ENCODE results near the gene STARD3.
"Not testable (repeated sequence)": the region's sequence is repeated elsewhere in the genome, so short reads cannot be mapped to it uniquely, and the experiment has no call there.

The STARD3 gene

DNA sequence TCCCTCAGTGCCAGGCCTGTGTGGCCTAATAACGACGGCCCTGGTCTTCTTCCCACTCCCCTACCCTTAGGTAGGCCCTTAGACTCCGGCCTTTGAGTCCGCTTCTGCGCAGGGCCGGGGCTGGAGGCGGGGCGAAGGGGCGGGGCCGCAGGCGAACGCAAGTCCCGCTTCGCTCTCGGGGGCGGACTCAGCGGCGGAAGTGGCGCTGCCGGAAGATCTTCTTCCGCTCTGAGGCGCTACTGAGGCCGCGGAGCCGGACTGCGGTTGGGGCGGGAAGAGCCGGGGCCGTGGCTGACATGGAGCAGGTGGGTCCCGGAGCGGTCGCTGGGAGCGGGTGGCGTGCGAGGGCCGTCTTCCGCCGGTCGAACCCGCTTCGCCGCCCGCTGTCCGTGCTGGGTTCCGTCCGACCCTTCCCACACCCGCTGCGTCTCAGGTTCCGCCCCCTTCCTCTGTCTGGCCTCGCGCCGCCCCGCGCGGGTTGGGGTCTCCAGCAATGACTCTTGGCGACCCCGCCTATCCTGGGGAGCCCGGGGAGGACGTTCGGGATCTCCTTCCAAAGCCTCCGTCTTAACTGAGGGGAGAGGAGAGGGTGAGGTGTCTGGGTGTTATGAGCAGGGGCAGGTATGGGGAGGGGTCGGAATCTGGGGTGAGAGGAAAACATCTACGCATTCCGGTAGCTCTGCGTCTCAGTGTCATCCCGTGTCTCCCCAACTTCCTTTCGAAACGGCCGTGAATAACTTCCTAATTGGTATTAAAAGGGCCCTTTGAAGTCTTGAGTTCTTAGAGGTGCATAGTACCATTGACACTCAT lies at the start of gene STARD3:
TSS of gene STARD3 (plus strand) at position 218 of the 810 bp plus-strand sequence. CDS start 16,388 bp downstream, outside the sequence.
- peak; percentile 87 for DNase-seq

DNA sequence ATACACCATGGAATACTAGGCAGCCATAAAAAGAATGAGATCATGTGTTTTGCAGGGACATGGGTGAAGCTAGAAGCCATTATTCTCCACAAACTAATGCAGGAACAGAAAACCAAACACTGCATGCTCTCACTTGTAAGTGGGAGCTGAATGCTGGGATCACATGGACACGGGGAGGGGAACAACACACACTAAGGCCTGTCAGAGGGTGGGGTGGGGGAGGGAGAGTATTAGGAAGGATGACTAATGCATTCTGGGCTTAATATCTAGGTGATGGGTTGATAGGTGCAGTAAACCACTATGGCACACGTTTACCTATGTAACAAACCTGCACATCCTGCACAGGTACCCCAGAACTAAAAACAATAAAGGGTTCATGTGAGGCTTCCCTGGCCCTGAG lies 46.8 kb upstream of the STARD3 start:
- not testable (repeated sequence) for DNase-seq

DNA sequence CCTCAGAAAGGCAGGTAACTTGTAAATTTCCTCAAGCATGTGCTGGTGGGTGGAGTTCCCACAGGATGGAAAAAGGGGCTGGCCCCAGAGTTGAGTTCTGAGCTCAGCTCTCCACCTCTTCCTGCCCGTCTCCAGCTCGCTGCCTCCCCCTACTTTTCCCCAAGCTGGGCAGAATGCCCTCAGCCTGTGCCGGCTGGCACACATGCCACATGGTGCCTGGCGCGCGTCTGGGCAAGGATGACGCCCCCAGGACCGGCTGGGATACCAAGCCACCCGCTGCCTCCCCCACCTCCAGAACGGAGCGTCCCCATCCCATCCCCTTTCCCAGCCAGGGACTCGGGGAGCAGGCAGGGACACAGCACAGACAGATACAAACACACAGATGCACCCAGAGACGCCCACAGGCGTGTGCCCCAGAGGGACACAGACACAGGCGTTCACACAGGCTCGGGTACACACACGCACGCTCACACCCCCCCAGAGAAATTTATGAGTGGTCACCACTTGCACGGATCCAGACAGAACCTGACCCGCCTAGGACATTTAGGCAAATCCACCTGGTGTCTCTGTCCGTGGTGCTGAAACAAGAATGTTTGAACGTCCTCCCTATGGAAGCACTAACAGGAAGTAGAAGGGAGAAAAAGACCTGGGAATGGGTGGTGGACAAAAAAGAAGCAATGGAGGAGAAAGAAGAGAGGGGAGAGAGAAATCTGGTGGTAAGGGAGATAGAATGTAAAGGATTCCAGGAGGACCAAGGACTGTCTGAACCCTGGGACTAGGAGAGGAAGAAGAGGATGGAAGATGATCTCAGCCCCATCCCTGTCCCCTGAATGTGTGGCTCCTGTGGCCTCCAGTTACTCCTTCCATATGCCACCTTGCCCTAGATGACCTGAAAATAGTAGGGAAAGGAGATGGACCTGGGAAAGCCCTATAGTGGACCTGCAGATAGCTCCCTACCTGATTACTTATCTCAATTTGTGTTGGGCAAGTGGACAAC lies 44.7 kb upstream of the STARD3 start:
- DNase-seq, result peak; percentile 45

DNA sequence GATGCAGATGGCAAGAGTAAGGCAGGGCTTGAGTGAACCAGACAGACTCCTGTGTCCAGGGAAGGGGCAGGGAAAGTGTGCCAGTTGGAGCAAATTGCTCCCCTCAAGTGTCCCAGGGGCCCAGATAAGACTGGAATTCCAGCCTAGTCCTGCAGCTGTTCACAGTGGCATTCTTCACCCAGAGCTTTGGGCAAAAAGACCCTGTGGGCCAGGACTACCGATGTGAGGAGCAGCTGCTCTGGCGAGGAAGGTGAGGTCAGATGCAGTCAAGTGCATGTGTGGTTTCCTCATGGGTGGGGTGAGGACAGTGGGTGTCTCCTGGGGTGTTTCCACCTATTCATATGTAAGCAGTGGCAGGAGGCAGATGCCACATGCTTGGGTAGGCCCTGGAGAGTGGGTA lies 43.6 kb upstream of the STARD3 start:
- DNase-seq, result no peak

DNA sequence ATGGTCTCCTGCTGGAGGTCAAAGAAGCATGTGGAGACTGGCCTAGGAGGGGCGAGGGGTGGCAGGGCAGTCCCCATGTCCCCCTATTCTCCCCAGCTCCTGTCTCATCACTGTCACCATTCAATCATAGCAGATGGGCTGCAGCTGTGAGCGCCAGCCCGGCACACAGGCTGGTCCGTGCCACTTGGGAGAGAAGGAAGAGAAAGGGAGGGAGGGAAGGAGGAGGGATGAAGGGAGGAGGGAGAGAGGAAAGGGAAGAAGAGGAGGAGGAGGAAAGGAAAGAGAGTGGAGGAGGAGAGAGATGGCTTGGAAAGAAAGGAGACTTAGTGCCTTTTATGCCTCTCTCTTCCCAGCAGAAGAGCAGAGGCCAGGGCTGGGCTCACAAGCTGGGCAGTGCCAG lies 41.6 kb upstream of the STARD3 start:
- no peak for DNase-seq

DNA sequence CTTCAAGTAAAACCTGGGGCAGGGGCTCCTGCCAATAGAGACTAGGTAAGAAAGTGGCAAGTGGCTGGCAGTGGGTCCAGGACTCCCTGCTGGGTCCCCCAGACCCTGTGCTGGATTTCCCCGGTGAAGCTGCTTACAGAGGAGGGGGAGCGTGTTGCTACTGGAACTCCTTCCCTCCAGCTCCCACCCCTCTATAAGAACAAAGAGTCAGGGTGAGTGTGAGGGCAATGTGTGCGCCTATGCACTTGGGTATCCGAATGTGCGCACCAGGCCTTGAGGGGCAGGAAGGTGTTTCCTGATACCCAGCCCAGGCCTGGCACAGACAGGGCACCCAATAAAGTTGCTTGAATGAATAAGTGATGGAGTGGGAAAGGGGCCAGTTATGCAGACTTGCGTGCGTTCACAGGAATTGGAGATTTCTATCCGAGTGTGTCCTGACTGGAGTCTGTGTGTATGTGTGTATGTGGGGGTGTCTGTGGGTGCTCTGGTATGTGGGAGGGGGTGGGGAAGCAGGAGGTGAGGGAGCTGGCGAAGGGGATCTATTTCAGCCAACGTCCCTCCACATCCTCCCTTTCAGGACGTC lies 40.9 kb upstream of the STARD3 start:
- DNase-seq, result no peak

DNA sequence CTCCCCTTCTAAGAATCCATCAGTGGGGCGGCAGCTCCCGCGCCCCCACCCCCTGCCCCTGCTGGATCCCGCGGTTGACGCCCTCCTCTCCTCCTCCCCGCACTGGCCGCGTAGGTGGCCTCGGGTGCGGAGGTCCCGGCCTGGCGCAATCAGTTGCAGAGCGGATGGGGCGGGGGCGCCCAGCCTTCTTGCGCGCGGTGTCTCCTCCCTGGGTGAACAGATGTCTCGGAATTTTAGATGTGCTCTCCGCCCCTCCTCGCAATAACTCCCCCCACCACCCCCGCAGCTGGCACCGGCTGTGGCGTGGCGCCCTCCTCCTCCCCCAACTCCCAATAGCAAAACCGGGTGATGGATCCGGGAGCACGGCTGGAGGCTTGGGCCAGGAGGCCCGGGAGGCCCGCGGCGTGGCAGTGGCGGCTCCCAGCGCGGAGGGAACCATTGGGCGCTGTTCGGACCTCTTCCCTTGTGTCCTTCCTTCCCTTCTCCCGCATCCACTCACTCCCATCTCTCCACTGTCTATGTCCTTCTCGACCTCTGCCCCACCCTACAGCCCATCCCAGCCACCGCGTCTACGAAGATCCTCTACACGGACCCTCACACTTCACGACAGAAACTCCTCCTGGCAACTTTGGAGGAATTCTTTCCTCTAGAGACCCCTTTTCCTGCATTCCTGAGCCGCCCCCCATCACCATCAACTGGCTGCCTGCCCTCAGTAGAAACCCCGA lies 40.2 kb upstream of the STARD3 start:
- no peak for DNase-seq

DNA sequence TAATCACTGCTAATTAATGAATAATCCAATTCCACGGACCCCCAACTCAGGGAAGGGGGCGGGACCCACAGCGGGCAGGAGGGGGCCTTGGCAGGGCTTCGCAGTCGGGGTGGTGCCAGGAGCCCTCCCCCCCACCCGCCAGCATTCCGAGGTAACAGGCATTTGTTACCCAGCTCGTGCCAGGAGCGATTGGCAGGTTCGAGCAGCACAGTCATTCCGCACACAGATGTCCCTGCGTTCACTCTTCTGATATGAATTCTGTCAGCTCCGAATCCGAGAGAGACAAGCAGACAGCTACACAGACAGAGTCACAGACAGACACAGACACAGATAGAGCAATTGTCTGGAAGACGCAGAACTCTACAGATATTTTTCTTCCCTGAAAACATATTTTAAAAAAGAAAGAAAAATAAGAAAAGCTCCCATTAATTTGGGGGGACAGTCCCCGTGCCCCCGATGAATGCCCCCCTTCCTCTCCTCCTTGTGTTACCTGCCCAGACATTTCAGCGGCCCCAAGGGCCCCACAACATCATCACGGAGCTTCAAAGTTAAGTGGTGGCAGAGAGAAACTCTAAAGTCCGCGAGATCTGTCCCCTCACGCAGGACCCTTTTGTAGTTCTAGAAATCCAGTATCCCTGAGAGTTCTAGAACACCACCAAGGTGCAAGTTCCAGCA lies 39.4 kb upstream of the STARD3 start:
- DNase-seq, result no peak

DNA sequence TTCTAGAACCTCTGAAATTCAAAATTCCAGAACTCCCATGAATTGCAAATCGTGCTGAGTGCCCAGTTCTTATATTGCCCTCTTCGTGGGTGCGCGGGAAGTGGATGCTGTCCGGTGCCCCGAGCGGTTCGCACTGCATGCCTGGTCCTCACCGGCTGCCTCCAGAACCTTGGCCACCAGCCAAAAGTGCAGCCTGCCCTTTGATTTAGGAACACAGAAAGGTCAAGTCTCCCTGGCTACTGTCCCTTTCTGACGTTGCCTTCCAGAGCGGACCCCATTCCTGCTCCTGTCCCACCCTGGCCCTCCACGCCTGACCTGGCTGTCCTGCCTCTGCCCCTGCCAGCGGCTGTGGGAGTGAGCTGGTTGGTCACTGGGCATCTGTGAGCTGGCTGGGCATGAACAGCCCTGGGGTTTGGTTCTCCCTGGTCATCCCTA lies 38.9 kb upstream of the STARD3 start:
- DNase-seq, result no peak

DNA sequence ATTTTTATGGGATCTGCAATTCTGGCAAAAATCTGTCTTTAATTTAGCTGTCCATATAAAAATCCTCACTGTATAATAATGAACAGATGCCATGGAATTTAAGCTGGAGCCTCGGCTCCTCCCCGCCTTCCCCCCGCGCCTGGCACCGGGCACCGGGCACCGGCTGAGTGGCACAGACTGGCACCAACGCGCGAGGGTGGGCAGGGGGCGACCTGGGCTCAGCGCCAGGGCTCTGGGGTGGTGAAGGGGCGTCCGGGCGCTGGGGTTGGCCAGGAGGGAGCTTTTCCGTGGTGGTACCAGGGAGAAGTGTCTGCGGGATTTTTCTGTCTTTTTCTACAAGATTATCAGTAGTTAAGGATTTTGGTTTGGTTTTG lies 38.3 kb upstream of the STARD3 start:
- no peak for DNase-seq

DNA sequence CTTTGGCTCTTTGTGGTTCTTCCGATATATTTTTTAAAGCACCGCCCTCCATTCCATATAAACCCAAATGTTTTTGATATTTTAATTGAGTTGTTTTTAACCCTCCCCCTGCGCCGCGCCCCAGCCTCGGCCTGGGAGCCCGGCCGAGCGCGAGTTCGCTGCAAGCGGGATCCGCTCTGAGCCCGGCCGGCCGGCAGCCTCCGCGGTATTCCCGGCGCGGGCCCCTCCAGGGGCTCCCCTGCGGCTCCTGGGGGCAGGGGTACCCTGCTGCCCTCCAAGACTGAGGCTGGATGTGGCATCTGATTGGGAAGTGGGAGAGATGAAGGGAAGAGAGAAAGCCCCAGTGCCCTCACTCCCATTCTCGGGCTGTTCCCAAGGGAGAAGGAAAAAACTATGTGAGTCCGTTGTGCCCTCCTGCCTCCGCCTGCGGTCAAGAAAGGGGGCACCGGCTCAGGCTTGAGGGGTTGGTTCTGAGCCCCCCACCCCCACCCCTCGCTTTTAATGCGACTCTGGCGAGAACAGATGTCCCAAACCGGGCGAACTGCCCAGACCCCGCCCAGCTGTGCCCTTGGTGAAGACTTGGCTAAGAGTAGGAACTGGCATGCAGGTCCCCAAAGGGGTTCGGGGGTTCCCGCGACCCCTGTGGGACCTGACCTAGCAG lies 37.8 kb upstream of the STARD3 start:
- DNase-seq, result no peak

DNA sequence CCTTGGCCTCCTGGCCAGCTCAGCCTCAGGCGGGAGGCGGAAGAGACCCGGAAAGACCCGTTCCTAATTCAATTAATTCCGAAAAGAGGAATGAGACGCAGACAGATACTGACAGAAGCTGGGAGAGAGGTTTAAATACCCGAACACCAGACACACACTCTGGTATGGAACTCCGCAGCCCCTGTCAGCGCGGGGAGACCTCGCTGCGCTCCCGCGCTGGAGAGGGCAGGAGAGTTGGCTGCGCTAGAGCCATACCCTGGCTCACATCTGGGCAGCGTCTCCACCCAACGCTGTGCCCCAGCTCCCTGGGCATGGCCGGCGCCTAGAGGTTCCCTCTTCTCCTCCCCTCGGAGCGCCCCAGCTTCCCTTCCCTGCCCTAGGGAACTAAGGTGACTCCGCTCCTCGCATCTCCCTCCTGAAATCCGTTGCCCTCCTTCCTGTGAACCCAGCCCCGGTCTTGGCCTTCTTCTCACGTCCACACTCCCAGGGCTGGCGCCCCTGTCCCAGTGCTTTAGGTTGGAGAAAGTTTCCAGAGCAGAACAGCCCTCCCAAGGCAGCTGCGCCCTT lies 37.2 kb upstream of the STARD3 start:
- DNase-seq, result no peak

DNA sequence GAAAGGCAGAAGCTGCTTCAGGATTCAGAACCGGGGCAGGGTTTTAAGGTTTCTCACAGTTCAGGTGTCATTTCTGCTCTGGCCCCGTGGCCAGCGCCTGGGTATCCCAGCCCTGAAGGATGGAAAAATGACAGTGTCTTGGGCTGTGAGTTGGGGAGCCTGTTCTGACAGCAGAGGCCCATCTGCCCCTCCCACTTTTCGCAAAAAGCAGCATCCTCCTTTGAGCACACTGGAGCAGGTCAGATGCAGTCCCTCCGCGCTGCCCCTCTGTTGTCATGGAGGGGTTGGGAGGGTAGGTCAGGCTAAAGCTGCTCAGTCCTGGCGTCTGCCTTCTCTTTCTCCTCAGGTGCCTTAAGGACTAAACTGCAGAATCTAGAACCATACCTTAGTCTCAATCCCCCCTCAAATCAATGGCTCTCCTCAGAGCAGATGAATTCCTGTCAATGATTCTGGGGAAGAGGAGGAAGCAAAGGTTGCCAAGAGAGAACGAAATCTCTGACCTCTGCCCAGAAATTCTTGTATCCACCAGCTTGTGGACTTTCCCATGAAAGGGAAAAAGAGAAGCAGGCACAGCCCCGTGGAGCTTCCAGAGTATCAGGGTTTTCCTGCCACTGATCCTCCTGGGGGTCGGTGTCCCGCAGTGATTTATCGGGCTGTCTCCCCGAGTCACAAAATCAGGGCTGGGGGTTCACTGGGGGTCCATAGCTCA lies 36.5 kb upstream of the STARD3 start:
- no peak for DNase-seq

DNA sequence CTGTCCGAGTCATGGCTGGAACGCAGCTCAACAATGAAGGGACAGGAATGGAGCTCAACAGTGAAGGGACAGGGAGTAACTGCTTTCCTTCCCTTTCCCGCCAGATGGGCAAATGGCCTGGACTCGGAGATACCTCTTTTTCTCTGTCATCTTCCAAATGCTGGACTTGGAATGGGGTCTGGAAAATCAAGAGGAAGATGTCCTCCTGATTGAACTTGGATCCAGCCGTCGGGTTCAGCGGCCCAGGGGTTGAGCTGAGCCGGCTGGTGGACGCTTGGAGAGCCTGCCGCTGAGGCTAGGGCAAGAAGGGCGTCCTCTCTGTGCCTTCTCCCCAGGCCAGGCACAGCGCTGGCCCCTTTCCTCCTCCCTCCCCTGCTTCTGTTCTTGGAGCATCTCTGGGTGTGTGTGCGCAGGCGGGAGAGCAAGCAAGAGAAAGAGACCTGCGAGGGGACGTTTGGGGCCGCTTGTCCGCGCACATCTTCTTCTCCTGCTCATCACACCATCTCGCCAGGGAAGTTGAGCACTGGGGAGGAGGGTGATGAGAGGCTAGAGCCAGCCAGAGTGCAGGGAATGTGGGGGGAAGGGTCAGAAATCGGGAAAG lies 35.8 kb upstream of the STARD3 start:
- no peak for DNase-seq

DNA sequence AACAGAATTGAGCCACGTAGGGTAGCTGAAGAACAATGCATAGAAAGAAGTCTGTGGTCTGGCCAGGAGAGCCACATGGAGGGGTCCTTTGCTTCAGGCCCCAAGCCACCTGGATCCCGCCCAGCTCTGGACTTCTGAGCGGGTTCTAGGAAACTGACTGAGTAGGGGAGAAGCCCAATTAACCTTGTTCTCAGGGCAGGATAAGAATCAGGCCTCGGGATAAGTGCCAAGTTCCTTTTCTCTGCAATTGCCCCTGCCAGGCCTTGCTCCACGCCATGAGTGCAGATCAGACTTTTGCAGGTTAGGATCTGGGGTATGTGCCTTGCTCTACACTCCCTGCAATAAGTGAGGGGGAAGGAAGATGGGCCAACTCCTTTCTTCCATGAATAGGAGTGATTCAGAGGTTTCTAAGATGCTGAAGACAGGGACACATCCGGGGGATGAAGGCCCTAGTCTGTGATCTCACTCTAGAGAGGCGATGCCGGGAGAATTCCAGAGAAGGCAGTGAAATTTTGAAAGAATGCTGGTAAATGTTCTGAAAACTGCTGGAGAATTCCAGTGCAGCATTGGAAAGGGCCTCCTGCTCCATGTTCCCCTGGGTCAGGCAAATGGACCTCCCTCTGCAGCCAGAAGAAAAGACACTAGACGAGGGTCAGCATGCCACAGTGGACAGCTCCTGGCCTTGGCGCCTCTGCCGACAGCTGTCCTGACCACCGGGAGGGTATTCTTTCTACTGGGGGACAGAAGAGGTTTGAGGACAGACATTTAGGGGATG lies 35.0 kb upstream of the STARD3 start:
- no peak for DNase-seq

DNA sequence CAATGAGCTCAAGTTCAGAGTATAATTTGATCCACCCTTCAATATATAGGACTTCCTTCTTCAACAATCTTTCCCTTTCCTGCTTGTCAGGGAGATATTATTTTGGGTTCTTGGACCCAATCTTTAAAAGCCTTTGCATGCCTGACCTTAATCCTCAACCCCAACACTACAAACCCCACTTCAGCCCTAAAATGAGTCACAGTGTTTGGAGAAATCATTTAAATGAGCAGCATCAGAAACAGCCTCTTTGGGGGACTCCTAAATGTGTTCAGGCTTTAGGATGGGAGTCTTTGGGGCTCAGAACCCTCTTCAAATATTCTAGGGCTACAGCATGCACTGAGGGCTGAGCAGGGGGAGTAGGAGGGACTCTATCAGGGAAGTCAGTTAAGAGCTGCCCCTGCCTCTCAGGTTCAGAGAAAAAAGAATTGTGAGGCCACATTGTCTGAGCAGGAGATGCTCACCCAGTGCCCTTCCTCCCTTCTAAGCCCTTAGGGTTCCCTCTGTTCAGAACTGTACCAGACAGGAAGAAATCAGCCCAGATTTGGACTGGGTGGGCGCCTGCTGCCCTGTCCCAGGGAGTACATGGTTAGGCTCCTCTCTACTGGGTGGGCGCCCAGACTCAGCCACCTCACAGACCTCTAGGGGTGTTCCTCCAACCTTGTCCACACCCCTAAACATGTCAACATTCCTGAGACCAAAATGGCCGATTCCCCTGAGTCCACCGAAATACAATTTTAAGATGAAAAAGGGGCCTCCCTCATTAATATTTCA lies 34.2 kb upstream of the STARD3 start:
- DNase-seq, result no peak

DNA sequence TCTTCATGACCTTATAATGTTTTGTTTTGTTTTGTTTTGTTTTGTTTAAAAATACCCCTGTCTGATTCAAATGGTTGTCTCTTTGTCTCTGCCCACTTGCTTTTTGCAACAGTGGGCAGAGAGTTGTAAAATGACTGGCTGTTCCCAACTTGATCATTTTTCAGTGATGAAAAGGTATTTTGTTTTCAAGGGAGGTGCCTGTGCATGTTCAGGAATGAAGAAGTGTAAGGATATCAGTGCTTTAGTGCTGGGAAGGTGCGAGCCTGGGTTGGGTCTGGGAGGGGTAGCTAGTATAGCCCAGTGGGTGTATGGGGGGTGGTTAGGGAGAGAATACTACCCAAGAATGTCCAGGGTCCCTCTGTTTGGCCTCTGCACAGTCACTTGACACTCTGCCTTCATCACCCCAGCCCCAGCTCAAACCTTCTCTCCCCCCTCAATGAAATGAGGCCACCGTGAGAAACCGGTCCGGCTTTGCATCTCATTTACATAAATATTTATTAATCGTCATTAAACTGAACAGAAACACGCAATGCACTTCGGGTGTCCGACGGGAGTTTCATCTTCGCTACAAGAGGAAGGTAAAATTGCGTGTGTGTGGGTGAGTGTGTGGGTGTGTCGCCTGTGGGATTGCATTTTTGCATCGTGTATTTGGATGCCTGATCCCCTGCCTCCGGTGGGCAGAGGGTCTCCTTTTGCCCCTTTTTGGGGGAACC lies 33.5 kb upstream of the STARD3 start:
- DNase-seq, result no peak

Data from NCI-H146 (cell line).